ENCODE measurements around the gene DOK6.

- TF ChIP-seq POLR2AphosphoS5 (IDR thresholded peaks at IDR 0.05; ENCODE audit: low read depth, low read length) (no peak), TAF1 (IDR thresholded peaks at IDR 0.05; ENCODE audit: borderline replicate concordance, insufficient read depth, low read length) (no peak)
Measured at GRCh38 chr18:69617408-69617807, 216.7 kb downstream of the DOK6 start.

All from PFSK-1 (cell line).